H54 (cell line): Measurements from ENCODE around the gene MOGAT3.

ENCODE experiments used
- DNase-seq: peaks from one replicate; pipeline ENCODE4 v3.0.0; 2011; ENCODE audit warnings: low spot score, mixed read lengths; ENCODE audit not compliant: insufficient read length
- FAIRE-seq: peaks from 3 replicates; lab custom pipeline; 2011; peaks lifted over from hg19 to GRCh38; lab: Jason Lieb, UNC
- POLR2A ChIP-seq: IDR thresholded peaks from 2 replicates; pipeline ENCODE4 v1.6.1; 2011; ENCODE audit warnings: low read depth, mild to moderate bottlenecking, low read length

The MOGAT3 gene

DNA sequence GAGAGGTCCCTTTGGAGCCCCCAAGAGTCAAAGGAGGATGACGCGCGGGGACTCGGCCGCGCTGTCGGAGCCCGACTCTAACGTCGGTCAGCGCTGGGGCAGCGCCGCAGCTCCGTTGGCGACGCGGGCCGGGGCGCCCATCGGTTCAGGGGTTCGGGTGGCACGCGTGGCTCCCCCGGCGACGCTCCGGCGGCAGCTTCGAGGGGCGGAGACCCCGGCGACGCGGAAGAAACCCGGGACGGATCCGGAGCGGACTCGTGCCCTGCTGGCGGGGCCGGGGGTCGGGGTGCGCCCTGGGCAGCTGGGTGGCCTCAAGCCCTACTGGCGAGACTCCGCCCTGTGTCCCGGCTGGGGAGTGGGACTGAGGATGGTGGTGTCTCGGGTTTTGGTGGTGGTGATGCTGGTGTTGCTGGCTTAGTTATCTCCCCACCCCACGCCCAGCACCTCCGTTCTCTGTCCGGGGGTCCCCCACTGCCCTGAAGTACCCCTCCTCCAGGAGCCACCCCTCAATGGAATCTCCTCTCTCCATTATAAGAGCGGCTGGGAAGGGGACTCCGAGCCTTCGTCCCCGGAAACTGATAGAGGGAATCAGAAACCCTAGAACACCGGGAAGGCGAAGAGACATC, 20.6 kb downstream of the MOGAT3 start, which contains the start of gene NAT16:
Gene NAT16, minus strand, starts transcription at position 164 of the 626 bp plus-strand sequence. CDS start 5,486 bp downstream, outside the sequence.
- DNase-seq (no peak), FAIRE-seq (no peak)
- TF ChIP-seq POLR2A: no peak

DNA sequence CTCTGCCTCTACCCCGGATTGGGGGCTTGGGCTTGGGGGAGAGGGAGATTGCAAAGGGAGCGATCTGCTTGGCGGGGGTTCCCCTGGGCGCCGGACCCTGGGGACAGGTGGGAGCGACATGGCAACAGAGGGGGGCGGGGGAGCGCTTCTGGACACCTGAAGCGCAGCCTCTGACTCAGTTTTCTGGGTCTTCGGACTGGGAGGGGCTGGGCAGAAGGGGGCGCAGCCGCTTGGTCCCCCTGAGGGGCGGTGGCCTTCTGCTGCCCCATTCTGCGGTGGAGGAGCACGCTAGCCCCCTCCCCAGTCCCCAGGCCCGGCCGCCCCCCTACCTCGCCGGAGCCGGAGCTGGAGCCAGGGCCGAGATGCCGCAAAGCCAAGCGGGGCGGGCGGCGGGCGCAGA, 21.1 kb downstream of the MOGAT3 start:
- no peak for DNase-seq
- TF ChIP-seq POLR2A: no peak
- no peak for FAIRE-seq

GRCh38 chr7:101179117-101179516, 21.7 kb downstream of the MOGAT3 start:
- no peak for TF ChIP-seq POLR2A
- FAIRE-seq: no peak
- DNase-seq: no peak

- FAIRE-seq (no peak), DNase-seq (no peak)
- no peak for TF ChIP-seq POLR2A
Measured at GRCh38 chr7:101177644-101178043, 23.2 kb downstream of the MOGAT3 start.

- FAIRE-seq: no peak
- no peak for TF ChIP-seq POLR2A
- DNase-seq: no peak
Measured at GRCh38 chr7:101175664-101176063, 25.2 kb downstream of the MOGAT3 start.

DNA sequence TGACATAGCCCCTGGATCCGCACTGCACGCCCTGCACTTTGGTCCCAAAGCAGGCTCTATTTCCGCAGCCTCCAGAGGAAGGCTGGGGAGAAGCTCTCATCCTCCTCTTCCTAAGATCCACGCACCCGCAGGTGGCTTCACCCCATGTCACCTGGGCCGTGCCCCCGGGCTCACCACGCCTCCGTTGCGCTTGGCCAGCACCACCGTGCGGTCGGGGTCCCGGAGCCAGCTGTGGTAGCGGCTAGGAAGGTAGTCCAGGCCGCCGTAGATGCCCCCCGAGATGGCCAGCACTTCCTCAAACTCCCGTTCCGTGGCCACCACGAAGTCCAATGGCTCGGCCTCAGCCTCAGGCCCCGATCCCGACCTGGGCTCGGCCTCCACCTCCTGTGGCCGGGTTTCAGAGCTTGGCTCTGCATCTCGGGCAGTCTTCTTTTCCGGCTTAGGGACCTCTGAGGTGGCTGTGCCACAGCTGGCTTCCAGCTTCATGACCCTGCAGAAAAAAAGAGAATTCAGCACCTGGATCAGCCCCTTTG, 26.4 kb downstream of the MOGAT3 start:
- TF ChIP-seq POLR2A: no peak
- FAIRE-seq (no peak), DNase-seq (no peak)

DNA sequence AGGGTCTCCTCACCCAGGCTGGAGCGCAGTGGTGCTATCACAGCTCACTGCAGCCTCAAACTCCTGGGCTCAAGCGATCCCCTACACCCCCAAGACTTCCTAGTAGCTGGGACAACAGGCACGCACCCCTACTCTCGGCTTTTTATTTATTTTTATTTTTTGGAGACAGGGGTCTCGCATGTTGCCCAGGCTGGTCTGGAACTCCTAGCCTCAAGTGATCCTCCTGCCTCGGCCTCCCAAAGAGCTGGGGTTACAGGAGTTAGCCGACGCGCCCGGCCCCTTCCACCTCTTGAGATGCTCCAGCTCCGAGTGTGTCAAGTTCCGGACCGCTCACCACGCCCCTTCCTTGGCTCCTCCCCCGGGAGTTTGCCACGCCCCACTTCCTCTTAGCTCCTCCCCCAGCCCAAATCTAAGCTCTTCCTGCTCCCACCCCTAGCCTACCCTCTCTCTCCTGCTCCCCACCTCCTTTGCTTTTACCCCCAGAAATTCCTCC, 27.0 kb downstream of the MOGAT3 start:
- no peak; the same call in 1 of the 2 replicates for TF ChIP-seq POLR2A
- FAIRE-seq (no peak), DNase-seq (peak; percentile 92)

- TF ChIP-seq POLR2A: no peak
- FAIRE-seq (no peak), DNase-seq (peak; percentile 95)
Measured at GRCh38 chr7:101172854-101173751, 27.7 kb downstream of the MOGAT3 start.

GRCh38 chr7:101172005-101172853, 28.6 kb downstream of the MOGAT3 start:
- FAIRE-seq (no peak), DNase-seq (no peak)
- no peak for TF ChIP-seq POLR2A

GRCh38 chr7:101171442-101171837, 29.4 kb downstream of the MOGAT3 start:
- no peak for FAIRE-seq
- no peak for TF ChIP-seq POLR2A
- no peak for DNase-seq

GRCh38 chr7:101170617-101171441, 30.0 kb downstream of the MOGAT3 start:
- TF ChIP-seq POLR2A: no peak
- FAIRE-seq (no peak), DNase-seq (no peak)

DNA sequence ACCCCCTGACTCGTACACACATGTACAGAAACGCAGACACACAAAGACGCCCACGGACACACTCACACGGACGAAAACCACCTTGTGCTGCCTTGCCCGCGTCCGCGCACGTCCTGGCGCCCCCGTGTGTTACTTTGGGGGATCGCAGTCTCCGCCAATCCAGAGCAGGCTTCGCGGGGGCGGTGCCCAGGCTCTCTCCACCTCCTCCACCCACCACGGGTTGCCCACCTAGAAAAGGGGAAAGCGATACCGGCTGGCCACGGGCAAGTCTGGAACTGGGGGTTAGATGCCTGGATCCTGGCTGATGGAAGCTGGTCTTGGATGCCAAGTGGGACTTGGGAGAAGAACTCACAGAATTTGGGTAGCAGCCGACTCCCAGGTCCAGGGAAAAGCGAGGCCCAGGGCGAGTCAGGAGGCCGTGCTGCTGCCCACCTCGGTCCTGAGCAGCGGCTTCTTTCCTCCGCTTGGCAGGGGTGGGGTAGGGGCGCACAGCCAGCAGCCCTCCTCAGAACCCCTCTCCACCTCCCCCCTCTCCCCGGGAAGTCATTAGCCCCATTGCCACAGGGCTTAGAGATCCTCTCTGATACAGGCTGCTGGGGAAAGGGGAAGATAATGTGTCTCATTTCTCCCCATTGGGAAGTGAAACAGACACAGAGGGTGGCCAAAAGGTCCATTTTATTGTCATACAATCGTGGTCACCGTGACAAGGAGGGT, 30.8 kb downstream of the MOGAT3 start:
- DNase-seq (peak; percentile 77), FAIRE-seq (no peak)
- no peak for TF ChIP-seq POLR2A
